Endothelial cell of umbilical vein (primary cell): ENCODE results near the gene TMEM164. TPM values are rescaled to one million over a fixed set of nuclear protein-coding genes. Genes with fewer than 3 reads are reported as not detected.

Experiments
- BruUV-seq: library from RNA; stranded (reverse); fragments of 400-500 nt; replicated peaks from 2 replicates; lab custom pipeline; 2021; lab: Mats Ljungman, UMichigan
- CTCF ChIA-PET: fragments of 300-600, 350-600 bp; sonication (Branson Sonifier 250); formaldehyde crosslinking; loops from one replicate; lab custom pipeline; 2021; ENCODE audit warnings: antibody characterized with exemption, inconsistent platforms; lab: Charles Lee
- POLR2A ChIA-PET: fragments of 300-600, 350-600 bp; sonication (Branson Sonifier 250); formaldehyde crosslinking; loops from one replicate; lab custom pipeline; 2021; ENCODE audit warnings: antibody characterized with exemption, inconsistent platforms; lab: Charles Lee
- DNase-seq: peaks from one replicate; pipeline ENCODE4 v3.0.0-alpha.2; 2011; ENCODE audit warnings: low read depth, low spot score
- FAIRE-seq: peaks from 2 replicates; lab custom pipeline; 2011; peaks lifted over from hg19 to GRCh38; lab: Jason Lieb, UNC
- H2AFZ ChIP-seq: 2 replicates; pipeline ENCODE4 v1.6.0; 2012; ENCODE audit warnings: low read depth, low read length, control low read depth, inconsistent platforms
- H3K27ac ChIP-seq: 2 replicates; pipeline ENCODE4 v1.5.1; 2011; ENCODE audit warnings: low read depth, mild to moderate bottlenecking, control low read depth, low read length, moderate library complexity; ENCODE audit not compliant: insufficient read depth
- H3K27me3 ChIP-seq, 2 experiments: 2 replicates each; pipeline versions ENCODE4 v1.6.0 to v1.6.1; 2011; ENCODE audit warnings: low read length in 2 of 2, mixed read lengths in 1 of 2; ENCODE audit not compliant: control insufficient read depth in 2 of 2, insufficient read depth in 2 of 2
- H3K36me3 ChIP-seq, 2 experiments: 2 replicates in 1 of 2; 3 replicates in 1 of 2; pipeline ENCODE4 v1.5.1; 2011; ENCODE audit warnings: low read length in 2 of 2, mild to moderate bottlenecking in 1 of 2, moderate library complexity in 1 of 2; ENCODE audit not compliant: control insufficient read depth in 2 of 2, insufficient read depth in 2 of 2; ENCODE audit errors: extremely low read depth in 1 of 2
- H3K4me1 ChIP-seq: 3 replicates; pipeline ENCODE4 v1.5.1; 2011; ENCODE audit warnings: mild to moderate bottlenecking, low read length; ENCODE audit not compliant: control insufficient read depth, insufficient read depth; ENCODE audit errors: extremely low read depth
- H3K4me2 ChIP-seq: 2 replicates; pipeline ENCODE4 v1.6.1; 2011; ENCODE audit warnings: low read length, control low read depth, mixed read lengths; ENCODE audit not compliant: insufficient read depth
- H3K4me3 ChIP-seq, 3 experiments: fragments of 200-600 bp in 1 of 3; sonication (generic), shearing (Covaris generic) in 1 of 3; replicated peaks in 1 of 3; 2 replicates each; pipeline ENCODE4 v1.5.1; 2011 to 2016; ENCODE audit warnings: control low read depth in 3 of 3, low read length in 3 of 3, mild to moderate bottlenecking in 2 of 3, inconsistent platforms in 1 of 3, low read depth in 1 of 3, moderate library complexity in 1 of 3; ENCODE audit not compliant: insufficient read depth in 1 of 3
- H3K79me2 ChIP-seq: 2 replicates; pipeline ENCODE4 v1.6.0; 2012; ENCODE audit warnings: low read length, inconsistent platforms; ENCODE audit not compliant: control insufficient read depth, insufficient read depth
- H3K9ac ChIP-seq: replicated peaks from 2 replicates; pipeline ENCODE3; 2011; ENCODE audit warnings: low read length, control low read depth; ENCODE audit not compliant: insufficient read depth; ENCODE audit errors: extremely low read depth
- H3K9me1 ChIP-seq: replicated peaks from 3 replicates; pipeline ENCODE4 v1.6.0; 2011; ENCODE audit warnings: mild to moderate bottlenecking, low read length; ENCODE audit not compliant: control insufficient read depth, insufficient read depth; ENCODE audit errors: extremely low read depth
- H3K9me3 ChIP-seq: replicated peaks from 2 replicates; pipeline ENCODE4 v1.5.1; 2012; ENCODE audit warnings: low read length, inconsistent platforms; ENCODE audit not compliant: control insufficient read depth, insufficient read depth
- H4K20me1 ChIP-seq: replicated peaks from 2 replicates; pipeline ENCODE3; 2011; ENCODE audit warnings: mild to moderate bottlenecking, low read length; ENCODE audit not compliant: control insufficient read depth, insufficient read depth; ENCODE audit errors: extremely low read depth
- CTCF ChIP-seq, 2 donors: IDR thresholded peaks; 1 replicate in 1 of 2; 2 replicates in 1 of 2; pipeline ENCODE4 v1.5.1; 2011; ENCODE audit warnings: low read length in 2 of 2, mild to moderate bottlenecking in 2 of 2, moderate library complexity in 2 of 2, control low read depth in 1 of 2, inconsistent platforms in 1 of 2, low read depth in 1 of 2; ENCODE audit not compliant: insufficient read depth in 1 of 2; ENCODE audit errors: extremely low read depth in 1 of 2
- FOS ChIP-seq: IDR thresholded peaks from 2 replicates; pipeline ENCODE4 v1.6.1; 2011; ENCODE audit warnings: mild to moderate bottlenecking, low read length, moderate library complexity, borderline replicate concordance; ENCODE audit not compliant: insufficient read depth
- MYC ChIP-seq: IDR thresholded peaks from one replicate; pipeline ENCODE4 v1.6.1; 2011; ENCODE audit warnings: mild to moderate bottlenecking, low read depth, low read length
- dilution Hi-C: fragments of 300-500 bp; cut with MboI; formaldehyde crosslinking; loops from one replicate; pipeline ENCODE4 v1.15.0; 2019; ENCODE audit warnings: low sequenced_read_pairs; ENCODE audit not compliant: extremely low pct_ligation_motif_present
- intact Hi-C: fragments of 100-400 bp; cut with micrococcal nuclease; formaldehyde crosslinking; loops from one replicate; pipeline ENCODE4 v1.10.0; 2022
- polyA plus RNA-seq, 4 experiments: library from polyadenylated mRNA; depleted of rRNA in 3 of 4; stranded (reverse) in 3 of 4; unstranded in 1 of 4; fragments of >200 nt; gene quantifications; 2 replicates each; pipeline versions ENCODE4 v1.2.1 to v1.2.3, GENCODE V29; 2011 to 2012; ENCODE audit warnings: missing spikeins in 1 of 4
- total RNA-seq: library from RNA; stranded (reverse); gene quantifications from 2 replicates; pipeline ENCODE4 v1.2.3, GENCODE V29; 2021

The TMEM164 gene
- total and polyA plus RNA-seq, 2 donors (not counting 3 experiments of a cell fraction or from before 2014, with no cell fraction given): 12.8 to 22.2 TPM

DNA sequence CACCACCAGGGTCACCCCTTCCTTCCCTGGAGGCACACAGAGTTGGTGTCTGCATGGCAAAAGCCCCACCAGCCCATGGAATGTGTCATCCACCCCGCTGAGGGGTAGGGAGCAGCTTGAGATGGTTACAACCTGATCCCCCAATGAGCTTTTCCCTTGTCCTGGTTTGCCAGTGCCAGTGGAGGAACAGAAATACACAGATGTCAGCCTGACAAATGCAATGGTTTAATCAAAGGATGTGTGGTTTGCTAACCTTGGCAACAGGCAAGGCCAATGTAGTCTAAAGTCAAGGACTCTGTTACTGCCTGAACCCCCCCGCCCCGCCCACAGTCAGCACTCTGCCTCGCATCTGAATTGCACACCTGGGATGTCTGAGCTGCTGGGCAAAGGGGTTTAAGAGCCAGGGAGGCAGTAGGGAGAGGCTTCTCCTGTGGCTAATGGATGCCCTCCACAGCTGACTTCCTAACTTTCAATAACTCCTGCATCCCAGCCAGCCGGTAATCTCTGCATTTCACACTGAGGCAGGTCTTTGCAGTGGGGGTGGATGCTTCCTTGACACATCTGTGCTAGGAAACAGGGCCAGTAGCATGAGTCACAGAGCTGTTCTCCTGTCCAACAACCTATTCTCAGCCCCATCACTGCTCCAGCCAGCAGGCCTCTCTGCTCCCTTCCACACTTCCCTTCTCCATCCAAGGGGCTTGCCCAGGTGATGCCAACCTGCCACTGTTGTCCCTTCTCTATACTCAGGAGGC lies 177.4 kb downstream of the TMEM164 start:
- Histone ChIP-seq H3K4me2 (peak overlapping the region; percentile 29), H4K20me1 (no peaks in the 10 kb centered on the region), H3K27ac (no peak overlapping the region), H3K36me3 (no peaks in the 10 kb centered on the region), H3K9me3 (no peaks in the 10 kb centered on the region), H3K79me2 (no peaks in the 10 kb centered on the region), H2AFZ (no peak overlapping the region), H3K27me3 (no peaks in the 10 kb centered on the region), H3K4me3 (no peak overlapping the region), H3K9me1 (no peaks in the 10 kb centered on the region), H3K4me1 (peaks cover 3% of the 10 kb centered on the region), H3K9ac (no peak overlapping the region)
- DNase-seq (peak; percentile 67), FAIRE-seq (peak; percentile 96)
- dilution Hi-C loops (no loop called here), intact Hi-C loops (no loop called here)
- CTCF ChIA-PET: interaction anchor here (0.6 to 1.7 kb wide), 8 partner anchors 12 to 138 kb away, joined by 3 to 10 read pairs (median 4); partner anchors contain the start of gene AMMECR1
- no TSS peak for BruUV-seq
- TF ChIP-seq MYC (no peak), FOS (peak; percentile 7)
- POLR2A ChIA-PET: no interaction called here

DNA sequence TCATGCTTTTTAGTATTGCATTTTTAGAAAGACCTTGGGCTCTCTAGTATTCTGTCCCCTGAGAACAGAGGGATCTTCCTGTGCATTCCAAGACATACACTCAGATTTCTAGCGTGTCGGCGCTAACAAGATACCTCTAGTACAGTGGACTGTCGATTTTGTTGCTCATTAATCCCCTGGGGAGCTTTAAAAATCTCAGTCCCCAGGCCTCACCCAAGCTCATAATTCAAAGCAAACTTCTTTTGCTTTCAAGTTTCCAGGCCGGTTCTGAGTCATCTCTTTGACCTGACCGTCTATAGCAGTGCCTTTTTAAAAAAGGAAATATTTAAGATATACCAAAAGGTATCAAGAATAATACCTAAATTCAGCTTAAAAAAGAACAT lies 178.0 kb downstream of the TMEM164 start:
- dilution Hi-C loops (no loop called here), intact Hi-C loops (no loop called here)
- CTCF ChIA-PET: interaction anchor here (0.6 to 1.7 kb wide), 6 partner anchors 13 to 137 kb away, joined by 3 to 10 read pairs (median 4); partner anchors contain the start of gene AMMECR1
- H3K9me1 ChIP-seq: no peaks in the 10 kb centered on the region
- FAIRE-seq: peak; percentile 81
- POLR2A ChIA-PET: no interaction called here
- no peaks in the 10 kb centered on the region for H4K20me1 ChIP-seq
- no TSS peak for BruUV-seq
- H3K4me1 ChIP-seq: peaks cover 3% of the 10 kb centered on the region
- no peak overlapping the region for H2AFZ ChIP-seq
- peak overlapping the region; percentile 29 for H3K4me2 ChIP-seq
- TF ChIP-seq FOS (peak; percentile 4), CTCF (IDR thresholded peaks at IDR 0.05; ENCODE audit: extremely low read depth in 1 of 2, insufficient read depth in 1 of 2, low read depth in 1 of 2, low read length in 2 of 2) (no peak)
- no peaks in the 10 kb centered on the region for H3K27me3 ChIP-seq
- no peak overlapping the region for H3K4me3 ChIP-seq
- H3K27ac ChIP-seq: no peak overlapping the region
- no peaks in the 10 kb centered on the region for H3K79me2 ChIP-seq
- H3K9ac ChIP-seq: no peak overlapping the region
- no peaks in the 10 kb centered on the region for H3K36me3 ChIP-seq
- H3K9me3 ChIP-seq: no peaks in the 10 kb centered on the region
- DNase-seq: no peak
